ENCODE data around the gene CD300LB.
"Not testable (repeated sequence)": the region's sequence is repeated elsewhere in the genome, so short reads cannot be mapped to it uniquely, and the experiment has no call there.

The CD300LB gene

DNA sequence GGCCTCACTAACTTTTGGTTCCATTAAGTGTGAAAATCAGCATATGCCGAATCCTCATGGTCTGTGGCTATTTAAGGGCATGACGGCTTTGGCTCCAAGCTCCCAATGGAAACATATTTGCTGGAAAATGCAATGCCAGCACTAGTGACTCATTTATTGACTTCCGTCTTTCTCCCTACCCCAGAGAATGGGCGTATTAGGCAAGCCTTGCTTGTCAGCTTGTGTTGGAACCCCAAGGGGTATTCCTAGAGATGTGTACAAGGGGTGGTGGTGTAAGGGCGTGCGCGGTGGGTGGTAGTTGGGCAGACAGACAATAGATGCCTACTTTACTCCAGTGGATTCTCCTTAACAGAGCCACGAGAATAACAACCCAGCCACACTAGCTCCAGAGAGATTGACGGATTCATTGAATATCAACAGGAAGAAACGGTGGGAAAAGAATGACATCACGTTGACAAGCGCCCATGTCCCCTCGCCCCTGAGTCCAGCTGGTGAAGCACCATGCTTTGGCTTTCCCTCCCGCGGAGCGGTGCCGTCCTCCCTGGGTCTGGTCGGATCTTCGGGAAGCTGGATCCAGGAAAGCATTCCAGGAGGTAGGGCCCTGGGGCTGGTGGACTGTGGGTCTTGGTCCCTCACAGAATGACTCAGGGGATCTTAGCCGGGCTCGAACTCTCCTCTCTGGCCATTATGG is 10.3 kb downstream of the CD300LB start:
- POLR2A ChIA-PET, result no interaction called here
- DNase-seq (ENCODE audit: extremely low spot score), result peak; percentile 4
- TF ChIP-seq FOXM1 (IDR thresholded peaks at IDR 0.05; ENCODE audit: borderline replicate concordance) (no peak), CTBP1 (IDR thresholded peaks at IDR 0.05; ENCODE audit: borderline replicate concordance) (no peak), ELF4 (IDR thresholded peaks at IDR 0.05) (no peak)
- TF ChIP-seq, protein P1, sequence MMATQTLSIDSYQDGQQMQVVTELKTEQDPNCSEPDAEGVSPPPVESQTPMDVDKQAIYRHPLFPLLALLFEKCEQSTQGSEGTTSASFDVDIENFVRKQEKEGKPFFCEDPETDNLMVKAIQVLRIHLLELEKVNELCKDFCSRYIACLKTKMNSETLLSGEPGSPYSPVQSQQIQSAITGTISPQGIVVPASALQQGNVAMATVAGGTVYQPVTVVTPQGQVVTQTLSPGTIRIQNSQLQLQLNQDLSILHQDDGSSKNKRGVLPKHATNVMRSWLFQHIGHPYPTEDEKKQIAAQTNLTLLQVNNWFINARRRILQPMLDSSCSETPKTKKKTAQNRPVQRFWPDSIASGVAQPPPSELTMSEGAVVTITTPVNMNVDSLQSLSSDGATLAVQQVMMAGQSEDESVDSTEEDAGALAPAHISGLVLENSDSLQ (IDR thresholded peaks at IDR 0.05), result no peak
- CTCF ChIA-PET, result no interaction called here

DNA sequence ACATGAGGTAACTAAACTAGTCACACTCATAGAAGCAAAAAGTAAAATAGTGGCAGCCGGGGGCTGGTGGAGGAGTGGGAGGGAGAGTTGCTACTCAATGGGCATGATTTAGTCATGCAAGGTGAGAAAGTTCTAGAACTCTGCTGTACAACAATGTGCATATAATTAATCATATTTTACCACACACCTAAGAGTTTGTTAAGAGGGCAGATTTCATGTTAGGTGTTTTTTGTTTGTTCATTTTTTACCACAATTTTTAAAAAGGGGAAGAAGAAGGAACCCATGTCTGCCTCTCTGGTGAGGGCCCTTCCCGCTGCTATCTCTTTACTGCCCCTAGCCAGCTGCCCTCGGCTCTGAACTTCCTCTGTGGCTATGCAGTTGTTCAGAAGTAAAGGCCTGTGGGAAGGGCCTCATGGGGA is 11.2 kb downstream of the CD300LB start:
- ChIA-PET POLR2A (no interaction called here), CTCF (no interaction called here)
- no peak for DNase-seq (ENCODE audit: extremely low spot score)
- TF ChIP-seq CTBP1 (IDR thresholded peaks at IDR 0.05; ENCODE audit: borderline replicate concordance) (no peak), FOXM1 (IDR thresholded peaks at IDR 0.05; ENCODE audit: borderline replicate concordance) (no peak), HDGF (IDR thresholded peaks at IDR 0.05; ENCODE audit: borderline replicate concordance) (no peak), FOXA1 (IDR thresholded peaks at IDR 0.05) (no peak), SP1 (IDR thresholded peaks at IDR 0.05) (no peak), NFRKB (IDR thresholded peaks at IDR 0.05) (no peak), TARDBP (IDR thresholded peaks at IDR 0.05) (no peak), FOXK2 (IDR thresholded peaks at IDR 0.05) (no peak), SUZ12 (IDR thresholded peaks at IDR 0.05) (no peak), BHLHE40 (IDR thresholded peaks at IDR 0.05; ENCODE audit: borderline replicate concordance) (no peak), LEF1 (IDR thresholded peaks at IDR 0.05; ENCODE audit: borderline replicate concordance) (no peak), ARNT (IDR thresholded peaks at IDR 0.05) (no peak)

GRCh38 chr17:74518413-74518981 is 12.8 kb downstream of the CD300LB start:
- DNase-seq (ENCODE audit: extremely low spot score); POLR2A ChIA-PET; CTCF ChIA-PET: not testable (repeated sequence)

DNA sequence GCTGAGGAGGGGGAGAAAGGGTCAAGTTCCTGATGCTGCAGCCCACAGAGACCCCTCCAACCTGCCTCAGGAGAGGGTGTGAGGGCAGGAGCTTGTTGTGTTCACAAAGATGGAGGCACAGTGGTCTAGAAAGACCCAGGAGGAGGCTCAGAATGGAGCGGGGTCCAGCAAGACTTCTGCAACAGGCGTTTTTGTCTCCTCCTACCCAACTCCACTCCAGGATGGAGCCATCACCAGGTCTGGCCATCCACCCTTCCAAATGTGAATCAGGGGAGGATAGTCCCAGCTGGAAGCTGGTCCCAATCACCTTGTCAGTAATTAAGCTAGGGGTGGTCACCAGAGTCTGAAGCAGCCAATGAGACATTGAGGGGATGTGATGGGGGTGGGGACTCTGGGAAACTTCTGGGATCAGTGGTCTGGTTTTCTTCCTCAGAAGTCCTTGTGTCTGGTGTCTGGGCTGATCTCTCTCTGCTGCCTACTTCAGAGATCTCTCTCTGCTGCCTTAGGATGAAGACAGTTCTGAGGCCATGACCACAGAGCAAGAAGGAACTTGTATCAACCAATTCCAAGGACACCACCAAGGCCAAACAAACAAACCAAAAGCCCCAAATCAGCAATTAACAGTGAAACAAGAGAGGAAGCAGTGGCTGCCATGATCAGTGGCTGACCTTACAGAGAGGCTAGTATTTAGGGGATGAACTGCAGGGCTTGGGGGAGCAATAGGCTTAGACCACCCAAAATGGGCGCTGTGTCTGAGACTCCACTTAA is 14.5 kb downstream of the CD300LB start:
- TF ChIP-seq SUZ12 (IDR thresholded peaks at IDR 0.05) (no peak), LEF1 (IDR thresholded peaks at IDR 0.05; ENCODE audit: borderline replicate concordance) (no peak), ELF4 (IDR thresholded peaks at IDR 0.05) (no peak), HDGF (IDR thresholded peaks at IDR 0.05; ENCODE audit: borderline replicate concordance) (no peak), FOXA1 (IDR thresholded peaks at IDR 0.05) (no peak), FOXK2 (IDR thresholded peaks at IDR 0.05) (no peak), BHLHE40 (IDR thresholded peaks at IDR 0.05; ENCODE audit: borderline replicate concordance) (no peak), SP1 (IDR thresholded peaks at IDR 0.05) (no peak), ARNT (IDR thresholded peaks at IDR 0.05) (no peak), CTBP1 (IDR thresholded peaks at IDR 0.05; ENCODE audit: borderline replicate concordance) (no peak), TARDBP (IDR thresholded peaks at IDR 0.05) (no peak), NFRKB (IDR thresholded peaks at IDR 0.05) (no peak)
- TF ChIP-seq, protein P1 (IDR thresholded peaks at IDR 0.05), result no peak
- no peak for DNase-seq (ENCODE audit: extremely low spot score)
- ChIA-PET CTCF (no interaction called here), POLR2A (no interaction called here)

- no peak for TF ChIP-seq FOXA1 (IDR thresholded peaks at IDR 0.05)
- no peak for TF ChIP-seq BHLHE40 (IDR thresholded peaks at IDR 0.05; ENCODE audit: borderline replicate concordance)
- no peak for TF ChIP-seq ARNT (IDR thresholded peaks at IDR 0.05)
- TF ChIP-seq FOXK2 (IDR thresholded peaks at IDR 0.05), result no peak
- no peak for DNase-seq (ENCODE audit: extremely low spot score)
- ChIA-PET POLR2A (no interaction called here), CTCF (no interaction called here)
Observed at GRCh38 chr17:74515941-74516340, 15.3 kb downstream of the CD300LB start.

DNA sequence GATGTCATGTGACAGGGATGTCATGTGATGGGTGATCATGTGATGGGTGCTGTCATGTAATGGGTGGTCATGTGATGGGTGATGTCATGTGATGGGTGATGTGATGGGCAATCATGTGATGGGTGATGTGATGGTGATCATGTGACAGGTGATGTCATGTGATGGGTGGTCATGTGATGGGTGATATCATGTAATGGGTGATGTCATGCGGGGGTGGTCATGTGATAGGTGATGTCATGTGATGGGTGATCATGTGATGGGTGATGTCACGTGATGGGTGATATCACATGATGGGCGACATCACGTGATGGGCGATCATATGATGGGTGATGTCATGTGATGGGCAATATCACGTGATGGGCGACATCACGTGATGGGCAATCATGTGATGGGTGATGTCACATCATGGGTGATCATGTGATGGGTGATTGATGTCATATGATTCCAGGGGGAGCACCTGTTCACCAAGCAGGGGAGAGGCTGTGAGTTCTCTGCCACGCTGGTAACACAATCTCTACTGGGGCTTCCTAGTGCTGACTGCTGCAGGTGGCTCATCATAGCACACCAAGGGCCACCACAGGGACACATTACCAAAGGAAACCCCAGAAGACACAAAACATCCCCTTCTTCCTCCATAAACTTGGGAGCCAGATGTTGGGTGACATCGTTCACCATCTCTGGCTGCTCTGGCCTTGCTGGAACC is 16.5 kb downstream of the CD300LB start:
- TF ChIP-seq ELF4 (IDR thresholded peaks at IDR 0.05) (no peak), HDGF (IDR thresholded peaks at IDR 0.05; ENCODE audit: borderline replicate concordance) (no peak), TARDBP (IDR thresholded peaks at IDR 0.05) (peak; percentile 69; the same call in 1 of the 2 replicates), L3MBTL2 (conservative IDR thresholded peaks at IDR 0.05) (peak; percentile 39; the same call in 1 of the 2 replicates), FOXK2 (IDR thresholded peaks at IDR 0.05) (no peak), LEF1 (IDR thresholded peaks at IDR 0.05; ENCODE audit: borderline replicate concordance) (no peak), CTBP1 (IDR thresholded peaks at IDR 0.05; ENCODE audit: borderline replicate concordance) (peak; percentile 4; the same call in 1 of the 2 replicates), ZNF384 (IDR thresholded peaks at IDR 0.05) (no peak), ARNT (IDR thresholded peaks at IDR 0.05) (0 out of 2 replicates have a peak, but pooled peaks have one; percentile 49), BHLHE40 (IDR thresholded peaks at IDR 0.05; ENCODE audit: borderline replicate concordance) (no peak), FOXM1 (IDR thresholded peaks at IDR 0.05; ENCODE audit: borderline replicate concordance) (peak; percentile 28; the same call in 1 of the 2 replicates), NFRKB (IDR thresholded peaks at IDR 0.05) (0 out of 2 replicates have a peak, but pooled peaks have one; percentile 12), SUZ12 (IDR thresholded peaks at IDR 0.05) (no peak), SP1 (IDR thresholded peaks at IDR 0.05) (no peak), FOXA1 (IDR thresholded peaks at IDR 0.05) (no peak)
- TF ChIP-seq, protein P1 (IDR thresholded peaks at IDR 0.05), result peak; percentile 66; the same call in 1 of the 2 replicates
- POLR2A ChIA-PET, result no interaction called here
- CTCF ChIA-PET, result no interaction called here
- DNase-seq (ENCODE audit: extremely low spot score), result peak; percentile 14

Data from HEK293T (cell line).